ENCODE results near the gene CD3D.

DNA sequence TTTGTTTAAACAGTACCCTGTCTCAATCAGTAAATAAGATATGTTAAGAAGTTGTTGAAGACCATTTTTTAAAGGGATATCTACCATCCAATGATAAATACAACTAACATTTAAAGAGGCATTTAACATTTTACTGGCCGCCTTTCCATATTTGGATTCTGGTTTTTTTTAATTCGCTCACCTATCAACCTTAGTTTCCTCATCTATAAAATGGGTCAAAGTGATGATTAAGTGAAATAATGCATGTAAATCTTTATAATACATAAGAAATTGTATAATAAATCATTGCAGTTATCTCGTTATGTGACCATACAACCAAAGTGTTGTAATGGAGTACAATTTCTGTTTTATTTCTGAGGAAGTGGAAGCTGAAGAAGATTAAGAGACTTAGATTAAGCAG is 41.2 kb upstream of the CD3D start:
- TF ChIP-seq, protein P1, sequence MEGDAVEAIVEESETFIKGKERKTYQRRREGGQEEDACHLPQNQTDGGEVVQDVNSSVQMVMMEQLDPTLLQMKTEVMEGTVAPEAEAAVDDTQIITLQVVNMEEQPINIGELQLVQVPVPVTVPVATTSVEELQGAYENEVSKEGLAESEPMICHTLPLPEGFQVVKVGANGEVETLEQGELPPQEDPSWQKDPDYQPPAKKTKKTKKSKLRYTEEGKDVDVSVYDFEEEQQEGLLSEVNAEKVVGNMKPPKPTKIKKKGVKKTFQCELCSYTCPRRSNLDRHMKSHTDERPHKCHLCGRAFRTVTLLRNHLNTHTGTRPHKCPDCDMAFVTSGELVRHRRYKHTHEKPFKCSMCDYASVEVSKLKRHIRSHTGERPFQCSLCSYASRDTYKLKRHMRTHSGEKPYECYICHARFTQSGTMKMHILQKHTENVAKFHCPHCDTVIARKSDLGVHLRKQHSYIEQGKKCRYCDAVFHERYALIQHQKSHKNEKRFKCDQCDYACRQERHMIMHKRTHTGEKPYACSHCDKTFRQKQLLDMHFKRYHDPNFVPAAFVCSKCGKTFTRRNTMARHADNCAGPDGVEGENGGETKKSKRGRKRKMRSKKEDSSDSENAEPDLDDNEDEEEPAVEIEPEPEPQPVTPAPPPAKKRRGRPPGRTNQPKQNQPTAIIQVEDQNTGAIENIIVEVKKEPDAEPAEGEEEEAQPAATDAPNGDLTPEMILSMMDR (IDR thresholded peaks at IDR 0.05; ENCODE audit: insufficient read depth, low read length, poor library complexity, severe bottlenecking): no peak
- no peak for TF ChIP-seq EZH2phosphoT487 (conservative IDR thresholded peaks at IDR 0.05; ENCODE audit: low read length)
